ENCODE results near the gene DTYMK.

DTYMK gene

GRCh38 chr2:241680827-241681599 is 5.6 kb downstream of the DTYMK start:
- Histone ChIP-seq H3K9me3 (ENCODE audit: control insufficient read depth, low read length) (no peaks in the 10 kb centered on the region), H3K27ac (ENCODE audit: insufficient read depth, low read length, poor library complexity, severe bottlenecking) (no peak overlapping the region), H3K36me3 (ENCODE audit: control insufficient read depth, insufficient read depth, low read length) (peaks cover 25% of the 10 kb centered on the region), H3K4me3 (ENCODE audit: insufficient read depth, low read depth, low read length, poor library complexity, severe bottlenecking) (no peak overlapping the region), H3K27me3 (replicated peaks; ENCODE audit: control insufficient read depth, insufficient read depth, low read length, poor library complexity, severe bottlenecking) (no peaks in the 10 kb centered on the region), H3K4me1 (ENCODE audit: control insufficient read depth, insufficient read depth, low read length, poor library complexity, severe bottlenecking) (peaks cover 2% of the 10 kb centered on the region)
- no peak for DNase-seq

DNA sequence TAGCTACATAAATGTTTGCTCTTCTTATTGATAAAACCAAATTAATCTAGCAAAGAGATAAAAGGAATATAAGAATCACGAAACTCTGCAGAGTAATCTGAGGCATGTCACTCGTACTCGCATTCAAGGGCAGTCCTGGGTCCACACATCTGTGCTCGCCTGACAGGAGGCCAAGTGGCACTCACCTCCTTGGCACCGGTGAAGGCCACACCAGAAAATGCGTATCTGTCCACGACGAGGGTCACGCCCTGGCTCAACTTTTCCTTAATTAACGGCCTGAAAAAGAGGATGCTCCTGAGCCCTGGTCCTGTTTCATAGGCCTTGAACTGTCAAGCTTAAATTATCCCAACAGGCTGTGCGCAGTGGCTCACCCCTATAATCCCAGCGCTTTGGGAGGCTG is 6.6 kb downstream of the DTYMK start:
- no peak overlapping the region for H3K27ac ChIP-seq (ENCODE audit: insufficient read depth, low read length, poor library complexity, severe bottlenecking)
- peaks cover 27% of the 10 kb centered on the region for H3K36me3 ChIP-seq (ENCODE audit: control insufficient read depth, insufficient read depth, low read length)
- no peak for DNase-seq
- H3K9me3 ChIP-seq (ENCODE audit: control insufficient read depth, low read length), result no peaks in the 10 kb centered on the region
- no peak overlapping the region for H3K4me3 ChIP-seq (ENCODE audit: insufficient read depth, low read depth, low read length, poor library complexity, severe bottlenecking)
- H3K4me1 ChIP-seq (ENCODE audit: control insufficient read depth, insufficient read depth, low read length, poor library complexity, severe bottlenecking), result no peaks in the 10 kb centered on the region
- H3K27me3 ChIP-seq (replicated peaks; ENCODE audit: control insufficient read depth, insufficient read depth, low read length, poor library complexity, severe bottlenecking), result no peaks in the 10 kb centered on the region

GRCh38 chr2:241678784-241679540 is 7.7 kb downstream of the DTYMK start:
- no peaks in the 10 kb centered on the region for H3K9me3 ChIP-seq (ENCODE audit: control insufficient read depth, low read length)
- H3K4me3 ChIP-seq (ENCODE audit: insufficient read depth, low read depth, low read length, poor library complexity, severe bottlenecking), result no peak overlapping the region
- H3K27ac ChIP-seq (ENCODE audit: insufficient read depth, low read length, poor library complexity, severe bottlenecking), result no peak overlapping the region
- DNase-seq, result no peak
- no peaks in the 10 kb centered on the region for H3K27me3 ChIP-seq (replicated peaks; ENCODE audit: control insufficient read depth, insufficient read depth, low read length, poor library complexity, severe bottlenecking)
- peaks cover 27% of the 10 kb centered on the region for H3K36me3 ChIP-seq (ENCODE audit: control insufficient read depth, insufficient read depth, low read length)
- H3K4me1 ChIP-seq (ENCODE audit: control insufficient read depth, insufficient read depth, low read length, poor library complexity, severe bottlenecking), result no peaks in the 10 kb centered on the region

DNA sequence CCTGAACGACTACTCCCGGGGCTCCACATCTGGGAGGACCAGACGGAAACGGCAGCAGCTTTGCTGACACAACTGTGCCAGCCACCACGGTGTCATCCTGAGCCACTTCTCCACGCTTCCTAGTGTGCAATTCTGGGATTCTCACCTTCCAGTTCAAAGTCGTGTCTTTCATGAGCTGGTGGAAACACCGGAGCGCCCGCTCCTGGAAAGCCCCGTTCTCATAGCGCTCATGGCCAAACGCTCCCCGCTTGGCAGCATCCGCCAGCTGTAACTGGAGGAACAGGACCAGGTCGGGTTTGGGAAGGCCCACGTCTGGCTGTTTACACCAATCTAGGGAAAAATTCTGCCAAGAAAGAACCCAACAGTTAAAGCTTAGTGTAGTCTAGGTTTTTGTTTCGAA is 8.3 kb downstream of the DTYMK start:
- DNase-seq, result no peak
- Histone ChIP-seq H3K27ac (ENCODE audit: insufficient read depth, low read length, poor library complexity, severe bottlenecking) (no peak overlapping the region), H3K4me1 (ENCODE audit: control insufficient read depth, insufficient read depth, low read length, poor library complexity, severe bottlenecking) (no peaks in the 10 kb centered on the region), H3K27me3 (replicated peaks; ENCODE audit: control insufficient read depth, insufficient read depth, low read length, poor library complexity, severe bottlenecking) (no peaks in the 10 kb centered on the region), H3K4me3 (ENCODE audit: insufficient read depth, low read depth, low read length, poor library complexity, severe bottlenecking) (no peak overlapping the region), H3K9me3 (ENCODE audit: control insufficient read depth, low read length) (no peaks in the 10 kb centered on the region), H3K36me3 (ENCODE audit: control insufficient read depth, insufficient read depth, low read length) (peaks cover 27% of the 10 kb centered on the region)

DNA sequence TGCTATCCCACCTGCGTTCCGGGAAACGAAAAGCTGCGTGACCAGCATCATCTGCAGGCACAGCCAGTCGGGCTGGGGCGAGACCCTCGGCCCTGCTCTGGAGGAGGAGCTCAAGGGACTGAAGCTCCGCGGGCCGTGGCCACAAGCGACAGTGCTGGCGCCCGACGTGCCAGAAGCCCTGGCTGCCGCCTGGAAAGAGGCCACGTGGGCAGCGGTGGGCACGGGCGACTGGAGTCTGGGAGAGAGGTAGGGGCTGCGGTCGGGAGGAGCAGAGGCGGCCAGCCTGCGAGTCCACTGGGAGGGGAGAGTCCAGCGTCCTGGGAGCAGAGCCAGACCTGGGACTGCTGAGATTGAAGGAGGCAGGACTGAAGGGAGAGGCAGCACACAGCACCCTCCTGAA is 9.2 kb downstream of the DTYMK start:
- no peak overlapping the region for H3K4me3 ChIP-seq (ENCODE audit: insufficient read depth, low read depth, low read length, poor library complexity, severe bottlenecking)
- H3K9me3 ChIP-seq (ENCODE audit: control insufficient read depth, low read length), result no peaks in the 10 kb centered on the region
- no peaks in the 10 kb centered on the region for H3K27me3 ChIP-seq (replicated peaks; ENCODE audit: control insufficient read depth, insufficient read depth, low read length, poor library complexity, severe bottlenecking)
- no peak overlapping the region for H3K27ac ChIP-seq (ENCODE audit: insufficient read depth, low read length, poor library complexity, severe bottlenecking)
- no peaks in the 10 kb centered on the region for H3K4me1 ChIP-seq (ENCODE audit: control insufficient read depth, insufficient read depth, low read length, poor library complexity, severe bottlenecking)
- H3K36me3 ChIP-seq (ENCODE audit: control insufficient read depth, insufficient read depth, low read length), result peaks cover 27% of the 10 kb centered on the region
- DNase-seq, result no peak

- Histone ChIP-seq H3K27ac (ENCODE audit: insufficient read depth, low read length, poor library complexity, severe bottlenecking) (no peak overlapping the region), H3K27me3 (replicated peaks; ENCODE audit: control insufficient read depth, insufficient read depth, low read length, poor library complexity, severe bottlenecking) (no peaks in the 10 kb centered on the region), H3K36me3 (ENCODE audit: control insufficient read depth, insufficient read depth, low read length) (peaks cover 27% of the 10 kb centered on the region), H3K4me1 (ENCODE audit: control insufficient read depth, insufficient read depth, low read length, poor library complexity, severe bottlenecking) (no peaks in the 10 kb centered on the region), H3K4me3 (ENCODE audit: insufficient read depth, low read depth, low read length, poor library complexity, severe bottlenecking) (no peak overlapping the region), H3K9me3 (ENCODE audit: control insufficient read depth, low read length) (no peaks in the 10 kb centered on the region)
- no peak for DNase-seq
Observed at GRCh38 chr2:241676665-241677064, 9.9 kb downstream of the DTYMK start.

GRCh38 chr2:241675885-241676284 is 10.7 kb downstream of the DTYMK start:
- no peak for DNase-seq
- Histone ChIP-seq H3K36me3 (ENCODE audit: control insufficient read depth, insufficient read depth, low read length) (peaks cover 27% of the 10 kb centered on the region), H3K4me1 (ENCODE audit: control insufficient read depth, insufficient read depth, low read length, poor library complexity, severe bottlenecking) (no peaks in the 10 kb centered on the region), H3K27ac (ENCODE audit: insufficient read depth, low read length, poor library complexity, severe bottlenecking) (no peak overlapping the region), H3K9me3 (ENCODE audit: control insufficient read depth, low read length) (no peaks in the 10 kb centered on the region), H3K27me3 (replicated peaks; ENCODE audit: control insufficient read depth, insufficient read depth, low read length, poor library complexity, severe bottlenecking) (no peaks in the 10 kb centered on the region), H3K4me3 (ENCODE audit: insufficient read depth, low read depth, low read length, poor library complexity, severe bottlenecking) (no peak overlapping the region)

GRCh38 chr2:241673797-241674725 is 12.6 kb downstream of the DTYMK start:
- Histone ChIP-seq H3K9me3 (ENCODE audit: control insufficient read depth, low read length) (no peaks in the 10 kb centered on the region), H3K36me3 (ENCODE audit: control insufficient read depth, insufficient read depth, low read length) (peaks cover 40% of the 10 kb centered on the region), H3K4me3 (ENCODE audit: insufficient read depth, low read depth, low read length, poor library complexity, severe bottlenecking) (no peak overlapping the region), H3K27ac (ENCODE audit: insufficient read depth, low read length, poor library complexity, severe bottlenecking) (no peak overlapping the region), H3K27me3 (replicated peaks; ENCODE audit: control insufficient read depth, insufficient read depth, low read length, poor library complexity, severe bottlenecking) (no peaks in the 10 kb centered on the region), H3K4me1 (ENCODE audit: control insufficient read depth, insufficient read depth, low read length, poor library complexity, severe bottlenecking) (no peaks in the 10 kb centered on the region)
- DNase-seq, result no peak

- H3K4me1 ChIP-seq (ENCODE audit: control insufficient read depth, insufficient read depth, low read length, poor library complexity, severe bottlenecking), result no peaks in the 10 kb centered on the region
- no peaks in the 10 kb centered on the region for H3K9me3 ChIP-seq (ENCODE audit: control insufficient read depth, low read length)
- H3K4me3 ChIP-seq (ENCODE audit: insufficient read depth, low read depth, low read length, poor library complexity, severe bottlenecking), result no peak overlapping the region
- no peaks in the 10 kb centered on the region for H3K27me3 ChIP-seq (replicated peaks; ENCODE audit: control insufficient read depth, insufficient read depth, low read length, poor library complexity, severe bottlenecking)
- no peak for DNase-seq
- H3K27ac ChIP-seq (ENCODE audit: insufficient read depth, low read length, poor library complexity, severe bottlenecking), result no peak overlapping the region
- H3K36me3 ChIP-seq (ENCODE audit: control insufficient read depth, insufficient read depth, low read length), result peaks cover 48% of the 10 kb centered on the region
Observed at GRCh38 chr2:241673189-241673663, 13.4 kb downstream of the DTYMK start.
